GM19468 (cell line): ENCODE results near the gene TNK2.

Source experiments
- ATAC-seq: cut with Tn5 transposase; IDR thresholded peaks from one replicate; pipeline ENCODE4 v1.9.1; 2021; ENCODE audit warnings: mild to moderate bottlenecking, moderate library complexity, moderate number of reproducible peaks; ENCODE audit not compliant: unreplicated experiment; ENCODE audit errors: extremely low read depth

TNK2 gene

DNA sequence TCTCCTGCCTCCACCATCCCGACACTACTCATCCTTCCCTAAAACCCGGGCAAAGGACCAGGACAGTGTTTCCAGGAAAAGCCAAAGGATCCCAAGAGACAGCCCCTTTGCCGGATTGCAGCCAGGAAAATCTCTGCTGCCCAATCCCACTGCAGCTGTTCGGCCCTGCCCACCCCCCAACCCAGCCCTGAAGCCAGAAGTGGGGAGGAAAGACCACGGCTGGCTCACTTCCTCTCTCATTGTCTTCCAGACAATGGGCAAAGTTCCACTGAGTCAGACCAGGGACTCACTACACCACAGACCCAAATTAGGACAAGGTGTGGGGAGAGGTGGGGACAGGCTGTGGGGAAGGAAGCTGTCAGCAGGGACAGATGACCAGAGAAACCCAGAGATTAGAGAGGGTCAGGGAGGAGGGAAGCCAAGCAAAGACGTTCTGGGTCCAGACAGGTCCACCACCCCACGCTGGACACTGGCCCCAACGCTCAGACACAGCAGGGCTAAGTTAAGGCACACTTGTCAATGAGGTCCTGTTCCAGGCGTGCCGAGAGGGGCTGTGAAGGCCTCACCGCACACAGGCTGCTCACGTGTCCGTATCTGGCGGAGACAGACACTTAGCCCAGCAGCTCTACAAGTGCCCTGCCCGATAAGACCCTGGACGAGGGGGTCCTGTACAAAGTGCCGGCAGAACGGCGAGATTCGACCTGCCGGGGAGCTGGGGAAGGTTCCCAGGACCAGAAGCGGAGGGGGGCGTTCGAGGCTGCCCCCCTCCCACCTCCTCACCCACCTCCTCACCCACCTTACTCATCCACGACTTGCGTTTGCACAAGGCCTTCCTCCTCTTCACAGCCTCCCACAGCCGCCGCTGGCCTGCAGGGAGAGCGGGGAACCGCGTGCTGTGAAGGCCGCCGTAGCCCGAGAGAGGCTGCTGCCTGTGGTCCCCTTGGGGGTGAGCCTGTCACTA, 21.9 kb downstream of the TNK2 start:
- no peak for ATAC-seq

DNA sequence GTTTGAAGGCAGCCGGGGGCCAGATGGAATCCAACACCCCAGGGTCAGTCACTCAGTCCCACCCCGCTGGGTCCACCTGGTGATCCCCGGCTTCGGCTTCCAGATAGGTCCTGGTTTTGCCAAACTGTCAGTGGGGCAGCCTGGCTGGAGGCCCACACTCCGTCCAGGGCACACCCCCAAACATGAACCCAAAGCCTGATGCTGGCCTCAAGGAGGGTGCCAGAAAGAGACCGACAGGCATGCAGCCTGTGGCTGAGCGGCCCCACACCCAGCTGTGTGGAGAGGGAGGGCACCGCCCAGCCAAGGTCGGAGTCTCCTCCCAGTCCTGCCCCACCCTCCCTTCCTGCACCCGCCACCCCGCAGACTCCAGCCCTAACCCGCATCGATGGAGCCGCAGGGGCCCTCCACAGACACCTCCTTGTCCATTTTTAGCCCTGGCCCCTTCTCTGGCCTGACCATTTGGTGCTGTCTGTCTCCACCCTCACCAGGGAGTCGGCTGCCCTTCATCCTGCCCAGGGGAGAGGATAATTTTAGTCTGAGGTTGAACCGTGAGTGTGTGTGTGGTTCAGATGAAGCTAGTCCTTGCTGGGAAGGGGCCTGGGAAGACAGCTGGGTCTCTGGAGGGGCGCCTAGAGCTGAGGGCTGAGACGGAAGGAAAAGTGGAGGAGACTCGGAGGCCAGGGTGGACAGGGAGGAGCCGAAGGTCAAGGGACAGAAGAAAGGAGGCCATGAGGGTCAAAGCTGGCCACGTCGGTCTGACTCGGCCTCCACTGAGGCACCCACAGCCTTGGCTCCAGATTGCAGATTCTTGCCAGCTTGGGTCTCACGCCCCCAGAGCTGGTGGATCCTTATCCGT, 23.1 kb downstream of the TNK2 start:
- no peak for ATAC-seq

DNA sequence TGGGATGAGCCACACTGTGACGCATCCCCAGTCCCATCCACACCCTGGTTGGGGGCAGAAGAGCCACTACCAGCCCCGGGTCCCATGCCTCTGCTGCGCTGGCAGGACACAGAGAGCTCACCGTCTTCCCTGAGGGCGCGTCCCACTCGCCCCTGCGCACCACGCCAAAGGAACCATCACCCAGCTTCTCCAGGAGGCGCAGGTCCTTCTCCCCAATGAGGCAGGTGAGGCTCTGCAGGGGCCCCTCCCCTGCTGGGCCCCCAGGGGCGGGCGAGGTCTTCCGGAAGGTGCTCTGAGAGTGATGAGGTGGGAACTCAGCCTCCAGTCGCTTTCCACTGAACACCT, 23.7 kb downstream of the TNK2 start:
- no peak for ATAC-seq

DNA sequence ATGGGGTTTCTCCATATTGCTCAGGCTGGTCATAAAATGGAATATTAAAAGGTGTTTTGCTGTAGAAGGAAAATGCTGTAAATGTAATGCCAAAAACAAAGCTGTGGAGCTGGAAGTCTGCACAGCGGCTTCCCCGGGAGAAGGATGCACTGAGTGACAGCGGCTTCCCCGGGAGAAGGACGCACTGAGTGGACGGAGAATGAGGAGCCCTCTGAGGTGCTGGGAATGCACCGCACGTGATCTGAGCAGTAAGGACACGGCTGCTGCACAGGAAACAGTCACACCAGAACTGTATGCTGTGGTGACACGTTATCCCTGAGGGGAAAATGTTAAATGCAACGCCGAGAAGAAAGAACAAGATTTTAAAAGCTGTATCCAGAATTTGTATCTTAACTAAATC, 24.6 kb downstream of the TNK2 start:
- no peak for ATAC-seq

DNA sequence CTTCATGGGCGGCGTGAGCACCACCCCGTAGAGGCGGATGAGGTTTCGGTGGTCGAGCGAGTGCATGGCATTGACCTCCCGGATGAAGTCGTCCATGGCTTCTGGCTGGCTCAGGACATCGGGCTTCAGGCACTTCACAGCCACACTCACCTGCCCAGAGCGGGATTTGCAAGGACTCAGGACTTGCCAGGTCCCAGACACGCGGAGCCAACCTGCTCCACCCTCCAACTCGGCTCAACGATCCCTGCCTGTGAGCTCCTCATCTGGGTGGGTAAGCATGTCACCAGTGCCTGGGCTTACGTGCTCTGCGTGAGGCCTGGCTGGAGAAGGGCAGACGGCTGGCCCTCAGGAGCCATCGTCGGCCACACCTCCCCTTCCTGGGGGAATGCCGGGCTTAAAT, 25.2 kb downstream of the TNK2 start:
- ATAC-seq = no peak

DNA sequence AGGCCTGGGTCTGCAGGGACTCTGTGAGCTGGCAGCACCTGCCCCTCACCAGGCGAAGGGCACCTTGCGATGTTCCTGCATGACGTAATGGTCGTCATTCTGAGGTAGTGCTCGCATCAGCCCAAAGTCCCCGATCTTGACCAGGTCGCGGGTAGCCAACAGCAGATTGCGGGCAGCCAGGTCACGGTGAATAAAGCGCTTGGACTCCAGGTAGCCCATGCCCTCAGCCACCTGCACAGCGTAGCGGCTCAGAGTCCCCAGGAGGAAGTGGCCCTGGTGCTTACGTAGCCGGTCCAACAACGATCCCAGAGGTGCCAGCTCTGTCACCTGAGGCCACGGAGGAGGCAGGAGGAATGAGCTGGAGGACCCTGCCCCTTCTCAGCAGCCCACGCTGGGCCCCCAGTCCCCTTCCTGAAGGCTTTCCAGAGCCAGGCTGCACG, 26.3 kb downstream of the TNK2 start:
- no peak for ATAC-seq

DNA sequence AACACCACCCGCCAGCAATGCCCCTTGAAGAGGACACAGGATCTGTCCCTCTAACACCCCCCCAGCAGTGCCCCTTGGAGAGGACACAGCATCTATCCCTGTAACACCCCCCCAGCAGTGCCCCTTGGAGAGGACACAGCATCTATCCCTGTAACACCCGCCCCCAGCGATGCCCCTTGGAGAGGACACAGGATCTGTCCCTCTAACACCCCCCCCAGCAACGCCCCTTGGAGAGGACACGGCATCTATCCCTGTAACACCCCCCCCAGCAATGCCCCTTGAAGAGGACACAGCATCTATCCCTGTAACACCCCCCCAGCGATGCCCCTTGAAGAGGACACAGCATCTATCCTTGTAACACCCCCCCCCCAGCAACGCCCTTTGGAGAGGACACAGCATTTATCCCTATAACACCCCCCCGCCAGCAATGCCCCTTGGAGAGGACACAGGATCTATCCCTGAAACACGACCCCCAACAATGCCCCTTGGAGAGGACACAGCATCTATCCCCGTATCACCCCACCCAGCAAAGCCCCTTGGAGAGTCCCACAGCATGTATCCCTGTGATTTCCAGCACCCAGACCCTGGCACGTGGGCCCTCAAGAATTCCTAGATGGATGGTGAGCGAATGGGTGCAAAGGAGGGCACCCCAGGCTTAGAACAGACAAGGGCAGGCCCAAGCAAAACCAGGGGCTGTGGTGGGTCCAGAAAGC, 26.9 kb downstream of the TNK2 start:
- ATAC-seq = no peak

DNA sequence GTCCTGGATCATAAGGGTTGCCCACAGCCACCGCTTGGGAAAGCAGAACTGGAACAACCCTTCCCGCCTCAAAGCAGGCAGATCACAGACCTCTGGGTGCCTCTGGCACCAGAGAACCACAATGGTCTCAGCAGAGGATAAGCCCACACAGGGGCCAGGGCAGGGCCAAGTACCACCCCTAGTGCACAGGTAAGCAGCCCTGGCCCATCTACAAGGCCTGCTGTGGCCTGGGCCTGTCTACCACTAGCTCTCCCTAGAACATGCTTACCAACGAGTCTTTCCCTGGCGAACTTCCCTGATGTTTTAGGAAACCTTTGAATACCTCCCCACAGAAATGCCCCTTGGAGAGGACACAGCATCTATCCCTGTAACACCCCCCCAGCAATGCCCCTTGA, 28.3 kb downstream of the TNK2 start:
- no peak for ATAC-seq

DNA sequence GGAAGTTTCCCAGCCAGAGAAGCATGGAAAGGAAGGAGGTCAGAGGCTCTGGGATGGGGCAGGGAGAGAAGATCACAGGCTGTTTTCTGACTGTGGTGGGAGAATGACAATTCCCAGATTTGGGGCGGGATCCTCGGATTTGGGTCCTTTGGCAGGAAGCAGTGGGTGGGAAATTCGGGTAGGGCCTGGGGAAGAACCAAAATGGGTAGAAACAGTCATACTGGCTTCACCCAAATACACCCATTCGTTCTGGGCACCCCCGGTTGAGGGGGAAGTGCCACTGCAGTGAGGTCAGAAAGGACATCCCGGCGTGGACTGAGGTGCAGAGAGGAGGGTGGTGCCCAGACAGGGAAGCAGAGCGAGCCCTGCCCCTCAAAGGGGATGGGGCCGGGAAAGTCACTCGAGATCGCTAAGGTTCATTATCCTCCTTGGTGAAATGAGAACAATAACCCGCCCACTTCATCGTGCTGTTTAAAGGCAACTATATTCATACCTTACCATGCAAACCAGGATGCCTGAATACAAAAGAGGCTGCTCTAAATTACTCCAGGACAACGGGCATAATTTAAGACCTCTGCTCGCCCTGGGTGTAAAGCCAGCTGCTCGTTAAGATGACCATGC, 28.8 kb downstream of the TNK2 start:
- no peak for ATAC-seq

DNA sequence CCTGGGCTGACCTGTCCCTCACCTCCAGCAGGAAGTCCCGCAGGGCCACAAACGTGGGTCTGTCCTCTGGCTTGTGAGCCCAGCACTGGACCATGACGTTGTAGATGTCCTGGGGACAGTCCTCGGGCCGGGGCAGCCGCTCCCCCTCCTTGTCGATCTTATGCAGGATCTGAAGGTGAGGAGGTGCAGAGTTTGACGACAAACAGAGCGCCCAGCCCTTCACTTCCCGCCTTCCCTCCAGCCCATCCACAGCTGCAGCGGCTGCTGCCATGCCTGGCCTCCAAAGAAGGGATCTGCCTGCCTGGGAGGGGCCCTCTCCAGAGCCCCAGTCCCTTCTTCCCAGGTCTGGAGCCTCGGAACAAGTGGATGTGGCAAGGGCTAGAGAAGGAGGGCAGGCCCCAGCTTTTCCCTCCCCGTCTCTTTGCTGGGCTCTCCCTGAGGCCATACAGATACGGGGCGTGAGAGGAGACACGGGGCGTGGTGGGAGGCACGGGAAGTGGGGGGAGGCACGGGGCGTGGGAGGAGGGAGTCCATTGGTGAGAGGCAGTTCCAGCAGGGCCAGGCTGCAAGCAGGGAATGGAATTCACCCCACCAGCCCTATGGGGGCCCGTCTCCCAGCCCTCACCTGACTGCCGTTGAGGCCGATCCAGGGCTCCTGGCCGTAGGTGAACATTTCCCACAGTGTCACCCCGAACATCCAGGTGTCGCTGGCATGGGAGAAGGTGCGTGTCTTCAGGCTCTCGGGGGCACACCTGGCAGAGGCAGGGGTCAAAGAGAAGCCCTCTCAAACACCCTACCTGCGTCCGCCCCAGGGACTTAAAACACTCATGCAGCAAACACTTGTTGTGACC, 29.7 kb downstream of the TNK2 start:
- no peak for ATAC-seq

DNA sequence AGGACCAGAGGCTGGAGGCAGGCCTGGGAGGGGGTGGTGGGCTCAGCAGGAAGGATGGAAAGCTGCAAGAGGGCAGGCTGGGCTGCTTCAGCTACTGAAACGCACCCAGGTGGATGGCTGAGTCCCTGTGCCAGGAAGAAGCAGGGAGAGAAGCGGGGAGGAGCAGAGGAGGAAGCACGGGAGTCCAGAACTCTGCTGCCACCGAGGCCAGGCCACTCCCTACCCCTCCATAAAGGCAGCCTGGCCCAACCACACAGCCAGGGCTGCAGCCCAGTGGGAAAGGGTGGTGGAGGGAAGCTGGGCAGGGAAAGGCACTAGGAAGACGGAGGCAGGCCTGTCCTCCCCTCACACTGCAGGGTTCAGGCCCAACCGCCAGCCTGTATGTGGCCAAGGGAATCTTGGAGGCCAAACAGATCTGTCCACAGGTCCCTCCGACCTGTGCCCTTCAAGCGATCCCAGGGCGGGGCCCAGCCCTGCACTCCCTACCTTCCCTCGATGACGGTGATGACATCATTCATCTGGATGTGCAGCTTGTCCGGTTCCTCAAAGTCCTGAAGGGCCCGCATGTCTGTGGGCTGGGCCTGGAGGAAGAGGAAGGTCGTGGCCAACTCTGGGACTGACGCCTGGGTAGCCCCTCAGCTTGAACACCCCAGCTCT, 30.5 kb downstream of the TNK2 start:
- no peak for ATAC-seq

DNA sequence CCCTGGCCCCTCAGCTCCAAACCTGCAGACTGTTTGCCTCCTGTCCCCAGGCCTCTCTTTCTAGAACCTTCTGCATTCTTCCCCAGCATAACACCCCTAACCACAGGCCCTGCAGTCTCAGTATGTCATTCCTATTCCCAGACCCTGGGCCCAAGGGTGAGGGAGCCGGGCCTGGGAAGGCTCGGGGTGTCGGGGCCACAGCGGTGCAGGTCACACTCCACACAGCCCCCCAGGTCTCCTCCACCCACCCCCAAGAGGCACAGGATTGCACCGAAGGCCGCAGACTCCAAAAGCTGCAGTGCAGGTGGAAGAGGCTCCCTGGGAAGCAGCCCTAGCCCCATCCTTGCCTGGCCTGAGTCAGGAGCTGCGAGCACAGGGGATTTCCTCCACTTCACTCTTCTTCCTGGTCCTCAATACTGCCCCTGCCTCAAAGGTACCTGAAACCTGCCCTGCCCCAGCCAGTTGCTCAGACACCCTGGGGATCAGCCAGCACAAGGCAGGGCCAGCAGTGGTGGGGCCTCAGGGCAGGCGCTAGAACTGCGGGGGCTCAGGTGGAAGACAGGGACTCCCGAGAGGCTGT, 31.1 kb downstream of the TNK2 start:
- ATAC-seq = no peak

DNA sequence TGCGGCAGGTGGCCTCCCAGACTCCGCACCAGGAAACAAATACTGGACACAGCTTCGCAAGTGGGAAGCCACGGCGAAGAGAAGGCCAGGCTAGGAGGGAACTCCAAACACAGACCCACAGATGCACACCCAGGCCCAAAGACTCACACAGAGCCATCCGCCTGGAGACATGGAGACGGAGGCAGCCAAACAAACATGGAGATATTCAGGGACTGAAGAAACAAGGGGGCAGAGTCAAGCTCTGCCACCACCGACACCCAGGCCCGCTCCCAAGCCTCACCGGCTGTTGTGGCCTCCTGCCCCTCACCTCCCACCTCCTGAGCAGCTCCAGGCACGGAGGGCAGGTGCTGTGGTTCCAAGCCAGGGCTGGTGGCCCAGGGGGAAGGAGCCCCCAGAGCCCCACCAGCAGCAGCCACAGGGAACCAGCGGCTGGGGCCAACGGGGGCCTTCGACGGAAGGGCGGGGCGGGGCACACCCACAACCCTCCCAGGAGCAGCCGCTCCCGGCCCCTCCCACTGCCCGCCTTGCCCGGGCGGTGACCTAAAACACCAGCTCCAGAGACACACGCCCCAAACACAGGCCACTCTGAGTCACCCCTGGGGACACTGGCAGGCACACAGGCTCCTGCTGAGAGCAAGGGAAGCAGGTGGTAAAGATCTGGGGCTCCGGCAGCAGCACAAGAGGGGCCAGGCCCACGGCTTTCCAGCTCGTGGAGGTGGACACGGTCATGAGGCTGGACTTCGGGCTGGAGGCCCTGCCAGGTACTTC, 31.9 kb downstream of the TNK2 start:
- ATAC-seq = no peak

DNA sequence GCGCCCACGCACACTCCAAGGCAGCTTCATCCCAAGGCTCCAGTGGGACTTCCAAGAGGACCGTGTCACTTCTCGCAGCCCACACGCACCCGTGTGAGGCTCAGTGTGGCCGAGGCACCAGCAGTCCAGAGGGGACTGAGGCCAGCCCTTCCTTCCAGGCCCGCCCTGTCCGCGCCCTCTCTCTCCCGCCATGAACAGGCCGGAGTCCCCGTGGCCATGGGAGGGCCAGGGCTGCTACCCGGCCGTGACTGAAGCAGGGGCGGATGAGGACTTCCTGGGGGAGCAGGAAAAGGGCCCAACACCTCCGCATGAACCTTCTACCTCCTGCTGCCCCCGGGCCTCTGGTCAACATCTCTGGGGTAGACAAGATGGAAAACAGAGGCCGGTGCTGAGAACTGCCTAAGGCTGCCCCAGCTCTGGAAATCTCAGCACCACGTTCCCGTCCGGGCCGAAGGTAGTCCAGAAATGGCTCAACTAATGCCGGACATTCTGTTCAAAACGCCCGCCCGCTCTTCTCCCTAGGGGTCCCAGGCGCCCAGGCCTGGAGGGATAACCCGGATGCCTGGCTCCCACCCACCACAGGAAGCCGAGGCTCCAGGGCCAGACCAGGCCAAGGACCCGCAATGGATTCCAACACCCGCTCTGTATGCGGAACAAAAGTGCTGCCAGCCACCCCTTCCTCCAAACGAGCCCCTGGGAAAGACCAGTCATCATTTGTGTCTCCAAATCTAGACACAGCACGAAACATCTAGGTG, 32.7 kb downstream of the TNK2 start:
- no peak for ATAC-seq

DNA sequence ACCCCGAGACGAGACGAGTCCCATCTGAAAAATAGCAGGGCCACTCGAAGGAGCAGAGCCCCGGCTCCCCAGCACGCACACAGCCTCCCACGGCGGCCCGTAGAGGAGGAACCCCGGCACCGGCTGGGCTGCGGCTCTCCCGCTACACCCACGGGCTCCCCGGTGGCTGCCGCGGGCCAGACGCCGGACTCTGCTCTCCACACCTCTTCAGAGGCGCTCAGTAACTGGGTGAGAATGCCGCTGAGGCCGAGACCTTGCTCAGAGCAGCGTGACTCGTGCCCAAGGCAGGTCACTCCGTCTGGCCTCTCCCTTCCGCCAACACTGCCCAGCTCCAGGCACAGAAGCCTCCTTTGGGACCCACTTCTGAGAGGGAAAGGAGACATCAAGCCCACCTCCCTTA, 34.4 kb downstream of the TNK2 start:
- ATAC-seq = no peak

DNA sequence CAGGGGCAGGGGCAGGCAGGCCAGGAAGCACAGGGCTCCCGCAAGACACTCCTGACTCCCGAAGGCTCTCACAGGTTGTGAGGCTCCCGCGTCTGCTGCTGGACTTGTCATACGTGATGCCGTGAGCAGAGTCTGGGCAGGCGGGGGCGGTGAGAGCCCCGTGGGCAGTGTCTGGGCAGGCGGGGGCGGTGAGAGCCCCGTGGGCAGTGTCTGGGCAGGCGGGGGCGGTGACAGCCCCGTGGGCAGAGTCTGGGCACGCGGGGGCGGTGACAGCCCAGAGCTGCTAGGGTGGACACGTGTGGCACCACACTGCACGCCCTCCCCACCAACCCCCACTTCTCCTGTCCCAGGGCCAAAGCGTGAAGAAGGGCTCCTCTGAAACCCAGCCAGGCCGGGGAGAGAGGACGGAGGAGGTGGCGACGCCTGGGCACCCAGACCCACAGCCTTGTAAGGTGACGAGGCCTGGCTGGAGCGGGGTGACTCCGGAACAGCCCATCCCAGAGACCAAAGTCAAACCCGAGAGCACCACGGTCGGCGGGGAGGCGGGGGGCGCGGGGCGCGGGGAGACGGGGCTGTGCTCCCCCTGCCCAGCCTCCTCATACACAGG, 35.0 kb downstream of the TNK2 start:
- no peak for ATAC-seq

DNA sequence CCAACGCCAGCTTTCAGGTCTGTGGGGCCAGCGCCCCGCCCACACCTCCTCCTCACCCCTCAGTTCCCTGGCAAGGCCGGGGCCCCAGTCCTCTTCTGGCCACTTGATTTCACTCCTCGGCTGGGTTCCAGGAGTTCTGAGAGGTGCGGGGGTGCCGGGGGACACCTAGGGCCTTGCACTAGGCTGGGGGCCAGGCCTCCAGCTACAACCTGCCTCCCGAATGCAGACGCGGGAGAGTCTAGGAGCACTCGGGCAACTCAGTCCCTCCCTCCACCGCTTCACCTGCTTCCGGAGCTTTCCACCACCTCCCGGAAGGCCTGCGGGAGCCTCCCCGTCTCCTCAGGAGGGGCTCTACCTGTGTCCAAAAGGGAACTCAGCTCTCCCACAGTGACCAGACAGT, 35.6 kb downstream of the TNK2 start:
- no peak for ATAC-seq
